ENCODE measurements around the gene CDK5. TPM values are rescaled to one million over a fixed set of nuclear protein-coding genes. Genes with fewer than 3 reads are reported as not detected.

CDK5 gene
- total and polyA plus RNA-seq, 9 of the 15 experiments (the other 6 are each of a cell fraction or from before 2014, with no cell fraction given) = 3.2 to 38.0 (median 27.5) TPM

DNA sequence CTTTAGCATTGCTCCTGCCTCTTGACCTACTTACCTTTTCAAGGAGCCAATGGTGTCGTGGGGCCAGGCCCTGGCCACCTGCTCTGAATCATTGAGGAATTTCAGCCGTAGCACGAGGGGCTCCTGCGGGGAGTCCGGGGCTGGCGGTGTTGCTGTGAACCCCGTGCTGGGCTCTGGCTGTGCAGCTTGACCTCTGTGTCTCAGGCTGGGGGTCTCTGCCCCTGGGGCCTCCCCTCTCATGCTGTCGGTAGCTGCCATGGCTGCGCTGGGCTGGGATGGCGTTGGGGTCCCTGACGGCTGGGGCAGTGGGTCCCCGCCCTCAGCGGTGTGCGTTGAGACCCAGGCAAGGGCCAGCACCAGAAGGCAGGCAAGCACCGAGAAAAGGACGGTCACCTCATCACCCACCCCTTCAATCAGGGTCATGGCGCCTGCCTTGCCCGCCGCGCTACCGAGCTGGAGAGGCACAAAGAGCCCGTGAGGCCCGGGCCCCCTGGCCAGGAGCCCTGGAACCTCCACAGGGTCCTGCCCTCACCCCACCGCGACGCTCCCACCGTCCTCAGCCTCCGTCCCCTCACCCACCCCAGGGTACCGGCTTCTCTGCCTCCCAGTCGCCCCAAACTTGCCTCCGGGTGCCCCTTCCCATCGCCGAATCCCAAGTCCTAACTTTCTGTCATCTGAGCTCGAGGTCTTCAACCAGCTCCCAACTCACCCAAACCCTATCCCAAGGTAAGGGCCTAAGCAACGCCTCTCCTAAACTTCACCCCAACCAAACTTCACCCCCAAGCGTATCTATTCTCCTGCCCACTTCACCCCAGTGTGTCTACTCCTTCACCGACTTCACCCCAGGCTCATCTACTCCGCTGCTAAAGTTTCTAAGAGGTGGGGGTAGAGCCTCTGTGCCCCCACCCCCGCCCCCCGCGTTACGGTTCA lies 24.7 kb upstream of the CDK5 start (continued):
- TF ChIP-seq, protein P1, sequence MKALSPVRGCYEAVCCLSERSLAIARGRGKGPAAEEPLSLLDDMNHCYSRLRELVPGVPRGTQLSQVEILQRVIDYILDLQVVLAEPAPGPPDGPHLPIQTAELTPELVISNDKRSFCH (CRISPR knock-in tag; IDR thresholded peaks at IDR 0.05) = no peak
- TF ChIP-seq, protein P1 (tag; IDR thresholded peaks at IDR 0.05) = peak; percentile 52; the same call in 1 of the 2 replicates
- TF ChIP-seq HDAC1 (IDR thresholded peaks at IDR 0.05) (peak in 1 of 2 experiments; percentile 83; a peak in 2 of 4 replicates), ZKSCAN1 (IDR thresholded peaks at IDR 0.05; ENCODE audit: low read depth, low read length) (no peak), CBFB (CRISPR knock-in tag; IDR thresholded peaks at IDR 0.05) (peak; percentile 53; the same call in 1 of the 2 replicates), ZNF24 (IDR thresholded peaks at IDR 0.05) (no peak), YY1 (IDR thresholded peaks at IDR 0.05; ENCODE audit: borderline replicate concordance in 1 of 3, control insufficient read depth in 1 of 3, extremely low read depth in 1 of 3, insufficient read depth in 3 of 3, insufficient read length in 1 of 3, insufficient replicate concordance in 2 of 3, low read depth in 1 of 3, low read length in 2 of 3) (peak in 2 of 3 experiments; percentile 18 to 71), PHB (CRISPR knock-in tag; IDR thresholded peaks at IDR 0.05) (peak; percentile 16; the same call in 1 of the 2 replicates), BCOR (IDR thresholded peaks at IDR 0.05) (peak; percentile 66), ETV6 (IDR thresholded peaks at IDR 0.05; ENCODE audit: borderline replicate concordance in 1 of 2, low read depth in 2 of 2, low read length in 1 of 2) (no peak), ETV6 (CRISPR knock-in tag; IDR thresholded peaks at IDR 0.05; ENCODE audit: borderline replicate concordance) (no peak), TCFL5 (CRISPR knock-in tag; conservative IDR thresholded peaks at IDR 0.05) (no peak), POLR2AphosphoS5 (IDR thresholded peaks at IDR 0.05; ENCODE audit: control insufficient read depth, insufficient read depth, low read depth, low read length) (peak; percentile 16; the same call in 1 of the 2 replicates), NR1H2 (CRISPR knock-in tag; IDR thresholded peaks at IDR 0.05) (peak; percentile 94; the same call in 1 of the 2 replicates), HDAC8 (tag; IDR thresholded peaks at IDR 0.05) (0 out of 2 replicates have a peak, but pooled peaks have one; percentile 8), TAF1 (IDR thresholded peaks at IDR 0.05; ENCODE audit: control insufficient read depth, extremely low read depth, insufficient read depth, low read length, severe bottlenecking) (peak; percentile 23), ZNF133 (CRISPR knock-in tag; IDR thresholded peaks at IDR 0.05) (no peak), ASH1L (IDR thresholded peaks at IDR 0.05; ENCODE audit: borderline replicate concordance, low read depth, partially characterized antibody) (peak; percentile 22)
- TF ChIP-seq, protein P2, sequence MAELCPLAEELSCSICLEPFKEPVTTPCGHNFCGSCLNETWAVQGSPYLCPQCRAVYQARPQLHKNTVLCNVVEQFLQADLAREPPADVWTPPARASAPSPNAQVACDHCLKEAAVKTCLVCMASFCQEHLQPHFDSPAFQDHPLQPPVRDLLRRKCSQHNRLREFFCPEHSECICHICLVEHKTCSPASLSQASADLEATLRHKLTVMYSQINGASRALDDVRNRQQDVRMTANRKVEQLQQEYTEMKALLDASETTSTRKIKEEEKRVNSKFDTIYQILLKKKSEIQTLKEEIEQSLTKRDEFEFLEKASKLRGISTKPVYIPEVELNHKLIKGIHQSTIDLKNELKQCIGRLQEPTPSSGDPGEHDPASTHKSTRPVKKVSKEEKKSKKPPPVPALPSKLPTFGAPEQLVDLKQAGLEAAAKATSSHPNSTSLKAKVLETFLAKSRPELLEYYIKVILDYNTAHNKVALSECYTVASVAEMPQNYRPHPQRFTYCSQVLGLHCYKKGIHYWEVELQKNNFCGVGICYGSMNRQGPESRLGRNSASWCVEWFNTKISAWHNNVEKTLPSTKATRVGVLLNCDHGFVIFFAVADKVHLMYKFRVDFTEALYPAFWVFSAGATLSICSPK (IDR thresholded peaks at IDR 0.05; ENCODE audit: borderline replicate concordance) = peak; percentile 87; the same call in 1 of the 2 replicates
- TF ChIP-seq, protein P3, sequence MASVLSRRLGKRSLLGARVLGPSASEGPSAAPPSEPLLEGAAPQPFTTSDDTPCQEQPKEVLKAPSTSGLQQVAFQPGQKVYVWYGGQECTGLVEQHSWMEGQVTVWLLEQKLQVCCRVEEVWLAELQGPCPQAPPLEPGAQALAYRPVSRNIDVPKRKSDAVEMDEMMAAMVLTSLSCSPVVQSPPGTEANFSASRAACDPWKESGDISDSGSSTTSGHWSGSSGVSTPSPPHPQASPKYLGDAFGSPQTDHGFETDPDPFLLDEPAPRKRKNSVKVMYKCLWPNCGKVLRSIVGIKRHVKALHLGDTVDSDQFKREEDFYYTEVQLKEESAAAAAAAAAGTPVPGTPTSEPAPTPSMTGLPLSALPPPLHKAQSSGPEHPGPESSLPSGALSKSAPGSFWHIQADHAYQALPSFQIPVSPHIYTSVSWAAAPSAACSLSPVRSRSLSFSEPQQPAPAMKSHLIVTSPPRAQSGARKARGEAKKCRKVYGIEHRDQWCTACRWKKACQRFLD (CRISPR knock-in tag; IDR thresholded peaks at IDR 0.05) = peak; percentile 20; the same call in 1 of the 2 replicates

Measured in K562 (cell line).